PC-9 (cell line): ENCODE data around the gene MAP3K2.

ENCODE experiments used
- CTCF ChIP-seq: fragments of 200-600 bp; sonication (generic); conservative IDR thresholded peaks from 2 replicates; pipeline ENCODE4 v1.6.1; 2017; ENCODE audit warnings: mixed run types, antibody characterized with exemption, mild to moderate bottlenecking, moderate library complexity
- EZH2 ChIP-seq: fragments of 200-600 bp; sonication (generic); IDR thresholded peaks from 2 replicates; pipeline ENCODE4 v1.8.0; 2017; ENCODE audit warnings: antibody characterized with exemption, low read depth

- TF ChIP-seq CTCF (no peak), EZH2 (no peak)
Measured at GRCh38 chr2:127418300-127419111, 30.7 kb upstream of the MAP3K2 start, which contains the start of gene PROC.
